HepG2 (cell line): ENCODE measurements around the gene EFNA2. TPM values are rescaled to one million over a fixed set of nuclear protein-coding genes. Genes with fewer than 3 reads are reported as not detected.

Source experiments
- AFF4 ChIP-seq: sonication (generic); formaldehyde crosslinking; IDR thresholded peaks from 2 replicates; pipeline ENCODE4 v1.4.0; 2020; ENCODE audit warnings: missing genetic modification reagents
- CBFB ChIP-seq: sonication (generic); formaldehyde crosslinking; IDR thresholded peaks from 2 replicates; pipeline ENCODE4 v1.4.0; 2020; ENCODE audit warnings: missing genetic modification reagents
- CC2D1A ChIP-seq: sonication (generic); formaldehyde crosslinking; IDR thresholded peaks from 2 replicates; pipeline ENCODE4 v1.8.1; 2023; ENCODE audit warnings: mild to moderate bottlenecking, missing genetic modification reagents
- CERS6 ChIP-seq: sonication (generic); formaldehyde crosslinking; IDR thresholded peaks from 2 replicates; pipeline ENCODE4 v1.5.0; 2020; ENCODE audit warnings: missing genetic modification reagents
- DPF2 ChIP-seq: sonication (generic); formaldehyde crosslinking; IDR thresholded peaks from 2 replicates; pipeline ENCODE4 v1.4.0; 2020; ENCODE audit warnings: mild to moderate bottlenecking, low read depth, missing genetic modification reagents, borderline replicate concordance
- DR1 ChIP-seq: sonication (generic); formaldehyde crosslinking; IDR thresholded peaks from 2 replicates; pipeline ENCODE4 v1.8.0; 2021; ENCODE audit warnings: mild to moderate bottlenecking, missing genetic modification reagents, inconsistent platforms
- ESRRA ChIP-seq: sonication (generic); formaldehyde crosslinking; IDR thresholded peaks from 2 replicates; pipeline ENCODE4 v1.5.1; 2020; ENCODE audit warnings: mild to moderate bottlenecking, low read depth, missing genetic modification reagents
- FOXP4 ChIP-seq: sonication (generic); formaldehyde crosslinking; IDR thresholded peaks from 2 replicates; pipeline ENCODE4 v1.4.0; 2020; ENCODE audit warnings: missing genetic modification reagents
- HDAC2 ChIP-seq: sonication (generic); formaldehyde crosslinking; IDR thresholded peaks from 2 replicates; pipeline ENCODE4 v1.4.0; 2020; ENCODE audit warnings: missing genetic modification reagents
- HES4 ChIP-seq: sonication (generic); formaldehyde crosslinking; IDR thresholded peaks from 2 replicates; pipeline ENCODE4 v1.9.0; 2021; ENCODE audit warnings: mild to moderate bottlenecking, missing genetic modification reagents, borderline replicate concordance
- IKZF1 ChIP-seq: fragments of 450-650 bp; IDR thresholded peaks from 2 replicates; pipeline ENCODE4 v1.7.1; 2016
- KDM3A ChIP-seq: IDR thresholded peaks from 2 replicates; pipeline ENCODE4 v1.6.1; 2018; ENCODE audit warnings: low read depth, missing compliant biosample characterization
- MAFG ChIP-seq: sonication (generic); formaldehyde crosslinking; IDR thresholded peaks from 2 replicates; pipeline ENCODE4 v1.5.1; 2020; ENCODE audit warnings: mild to moderate bottlenecking, missing genetic modification reagents
- NFIC ChIP-seq: IDR thresholded peaks from 2 replicates; pipeline ENCODE4 v1.6.1; 2012; ENCODE audit warnings: mild to moderate bottlenecking, low read length, inconsistent platforms
- STAG1 ChIP-seq: sonication (generic); formaldehyde crosslinking; IDR thresholded peaks from 2 replicates; pipeline ENCODE4 v1.4.0; 2020; ENCODE audit warnings: missing genetic modification reagents
- TCF12 ChIP-seq, 2 experiments: fragments of 450-650 bp in 1 of 2; sonication (generic) in 1 of 2; formaldehyde crosslinking in 1 of 2; IDR thresholded peaks; 2 replicates each; pipeline versions ENCODE4 v1.6.1 to v1.8.0; 2017 to 2022; ENCODE audit warnings: antibody characterized with exemption in 1 of 2, mild to moderate bottlenecking in 1 of 2, missing genetic modification reagents in 1 of 2, moderate library complexity in 1 of 2
- ZBTB10 ChIP-seq: sonication (generic); formaldehyde crosslinking; IDR thresholded peaks from 2 replicates; pipeline ENCODE4 v1.4.0; 2020; ENCODE audit warnings: missing genetic modification reagents, borderline replicate concordance
- ZFP90 ChIP-seq: sonication (generic); formaldehyde crosslinking; IDR thresholded peaks from 2 replicates; pipeline ENCODE4 v1.8.0; 2022; ENCODE audit warnings: missing genetic modification reagents, mild to moderate bottlenecking, inconsistent platforms, borderline replicate concordance
- ZNF224 ChIP-seq: sonication (generic); formaldehyde crosslinking; IDR thresholded peaks from 2 replicates; pipeline ENCODE4 v1.5.0; 2020; ENCODE audit warnings: mild to moderate bottlenecking, missing genetic modification reagents
- ZNF274 ChIP-seq: sonication (generic); formaldehyde crosslinking; IDR thresholded peaks from 2 replicates; pipeline ENCODE4 v1.5.1; 2020; ENCODE audit warnings: mild to moderate bottlenecking, missing genetic modification reagents
- ZNF768 ChIP-seq: sonication (generic); formaldehyde crosslinking; IDR thresholded peaks from 2 replicates; pipeline ENCODE4 v1.4.0; 2020; ENCODE audit warnings: missing genetic modification reagents
- polyA plus RNA-seq, 8 experiments: library from polyadenylated mRNA; depleted of rRNA in 3 of 8; stranded (reverse) in 7 of 8; unstranded in 1 of 8; fragments of >200 nt; fragmentation: Illumina TruSeq in 4 of 8; extraction: Trizol in 4 of 8; gene quantifications; 2 replicates each; pipeline versions ENCODE4 v1.2.1 to v1.2.3, GENCODE V29; 2011 to 2016; ENCODE audit warnings: low read depth in 4 of 8, missing spikeins in 1 of 8, mixed read lengths in 1 of 8; ENCODE audit not compliant: insufficient read depth in 1 of 8
- total RNA-seq, 5 experiments: library from RNA; depleted of rRNA; stranded (reverse); fragments of >200 nt; fragmentation: Illumina TruSeq; extraction: Trizol; gene quantifications; 2 replicates each; pipeline ENCODE4 v1.2.3, GENCODE V29; 2016; ENCODE audit warnings: low read depth in 1 of 5

EFNA2 gene
- total and polyA plus RNA-seq, 2 of the 13 experiments (the other 11 are each of a cell fraction or from before 2014, with no cell fraction given), result 6.0 to 9.9 TPM

GRCh38 chr19:1275260-1275975 lies 10.3 kb upstream of the EFNA2 start, which contains the start of gene FAM174C (continued):
- TF ChIP-seq FOXP4 (CRISPR knock-in tag) (peak; percentile 44; the same call in 1 of the 2 replicates), ESRRA (CRISPR knock-in tag) (no peak; the same call in 1 of the 2 replicates), DPF2 (CRISPR knock-in tag) (no peak), ZNF224 (CRISPR knock-in tag) (no peak), IKZF1 (no peak), CC2D1A (CRISPR knock-in tag) (no peak), KDM3A (CRISPR knock-in tag) (no peak), NFIC (no peak), ZNF274 (CRISPR knock-in tag) (no peak; the same call in 1 of the 2 replicates), MAFG (CRISPR knock-in tag) (no peak), TCF12 (IDR thresholded peaks at IDR 0.05) (no peak), TCF12 (CRISPR knock-in tag; IDR thresholded peaks at IDR 0.05) (peak; percentile 90), DR1 (CRISPR knock-in tag) (no peak; the same call in 1 of the 2 replicates), CERS6 (CRISPR knock-in tag) (no peak), ZNF768 (CRISPR knock-in tag) (no peak; the same call in 1 of the 2 replicates), ZBTB10 (CRISPR knock-in tag) (no peak), ZFP90 (CRISPR knock-in tag) (no peak; the same call in 1 of the 2 replicates), AFF4 (CRISPR knock-in tag) (no peak), HDAC2 (CRISPR knock-in tag) (no peak; the same call in 1 of the 2 replicates), STAG1 (CRISPR knock-in tag) (no peak), CBFB (CRISPR knock-in tag) (no peak), HES4 (CRISPR knock-in tag) (no peak)
